ENCODE measurements around the gene KNDC1.
"Not testable (repeated sequence)": the region's sequence is repeated elsewhere in the genome, so short reads cannot be mapped to it uniquely, and the experiment has no call there.

KNDC1 gene

GRCh38 chr10:133134411-133135115 lies 25.5 kb upstream of the KNDC1 start:
- H3K4me3 ChIP-seq (ENCODE audit: low read depth in 1 of 2, low read length in 2 of 2): no peak overlapping the region
- no peaks in the 10 kb centered on the region for H3K4me1 ChIP-seq (ENCODE audit: control insufficient read depth in 1 of 2, insufficient read depth in 2 of 2, low read length in 2 of 2)
- H3K27ac ChIP-seq (ENCODE audit: low read length): no peak overlapping the region
- no peaks in the 10 kb centered on the region for H3K9me3 ChIP-seq (ENCODE audit: control insufficient read depth in 1 of 2, low read length in 2 of 2)
- no peaks in the 10 kb centered on the region for H3K36me3 ChIP-seq (ENCODE audit: control insufficient read depth in 1 of 2, insufficient read depth in 2 of 2, low read length in 2 of 2)
- H3K27me3 ChIP-seq (ENCODE audit: low read depth, low read length): no peaks in the 10 kb centered on the region

GRCh38 chr10:133135116-133135465 lies 24.9 kb upstream of the KNDC1 start:
- no peak overlapping the region for H3K27ac ChIP-seq (ENCODE audit: low read length)
- H3K27me3 ChIP-seq (ENCODE audit: low read depth, low read length): no peaks in the 10 kb centered on the region
- no peak overlapping the region for H3K4me3 ChIP-seq (ENCODE audit: low read depth in 1 of 2, low read length in 2 of 2)
- H3K9me3 ChIP-seq (ENCODE audit: control insufficient read depth in 1 of 2, low read length in 2 of 2): no peaks in the 10 kb centered on the region
- H3K4me1 ChIP-seq (ENCODE audit: control insufficient read depth in 1 of 2, insufficient read depth in 2 of 2, low read length in 2 of 2): no peaks in the 10 kb centered on the region
- no peaks in the 10 kb centered on the region for H3K36me3 ChIP-seq (ENCODE audit: control insufficient read depth in 1 of 2, insufficient read depth in 2 of 2, low read length in 2 of 2)

GRCh38 chr10:133137486-133138145 lies 22.4 kb upstream of the KNDC1 start:
- not testable (repeated sequence) for H3K4me3 ChIP-seq (ENCODE audit: low read depth in 1 of 2, low read length in 2 of 2); H3K4me1 ChIP-seq (ENCODE audit: control insufficient read depth in 1 of 2, insufficient read depth in 2 of 2, low read length in 2 of 2); H3K27me3 ChIP-seq (ENCODE audit: low read depth, low read length); H3K27ac ChIP-seq (ENCODE audit: low read length); H3K9me3 ChIP-seq (ENCODE audit: control insufficient read depth in 1 of 2, low read length in 2 of 2); H3K36me3 ChIP-seq (ENCODE audit: control insufficient read depth in 1 of 2, insufficient read depth in 2 of 2, low read length in 2 of 2)

GRCh38 chr10:133139551-133140065 lies 20.4 kb upstream of the KNDC1 start:
- Histone ChIP-seq H3K4me3 (ENCODE audit: low read depth in 1 of 2, low read length in 2 of 2) (no peak overlapping the region), H3K27ac (ENCODE audit: low read length) (no peak overlapping the region), H3K27me3 (ENCODE audit: low read depth, low read length) (no peaks in the 10 kb centered on the region), H3K36me3 (ENCODE audit: control insufficient read depth in 1 of 2, insufficient read depth in 2 of 2, low read length in 2 of 2) (no peaks in the 10 kb centered on the region), H3K4me1 (ENCODE audit: control insufficient read depth in 1 of 2, insufficient read depth in 2 of 2, low read length in 2 of 2) (peaks cover 0 to 4% of the 10 kb centered on the region in 2 donors), H3K9me3 (ENCODE audit: control insufficient read depth in 1 of 2, low read length in 2 of 2) (no peaks in the 10 kb centered on the region)

- H3K4me3 ChIP-seq (ENCODE audit: low read depth in 1 of 2, low read length in 2 of 2): no peak overlapping the region
- H3K36me3 ChIP-seq (ENCODE audit: control insufficient read depth in 1 of 2, insufficient read depth in 2 of 2, low read length in 2 of 2): no peaks in the 10 kb centered on the region
- H3K9me3 ChIP-seq (ENCODE audit: control insufficient read depth in 1 of 2, low read length in 2 of 2): no peaks in the 10 kb centered on the region
- H3K27me3 ChIP-seq (ENCODE audit: low read depth, low read length): no peaks in the 10 kb centered on the region
- no peak overlapping the region for H3K27ac ChIP-seq (ENCODE audit: low read length)
- peaks cover 0 to 4% of the 10 kb centered on the region in 2 donors for H3K4me1 ChIP-seq (ENCODE audit: control insufficient read depth in 1 of 2, insufficient read depth in 2 of 2, low read length in 2 of 2)
Measured at GRCh38 chr10:133140417-133141143, 19.4 kb upstream of the KNDC1 start.

- H3K27me3 ChIP-seq (ENCODE audit: low read depth, low read length): no peaks in the 10 kb centered on the region
- H3K36me3 ChIP-seq (ENCODE audit: control insufficient read depth in 1 of 2, insufficient read depth in 2 of 2, low read length in 2 of 2): no peaks in the 10 kb centered on the region
- H3K9me3 ChIP-seq (ENCODE audit: control insufficient read depth in 1 of 2, low read length in 2 of 2): no peaks in the 10 kb centered on the region
- H3K4me1 ChIP-seq (ENCODE audit: control insufficient read depth in 1 of 2, insufficient read depth in 2 of 2, low read length in 2 of 2): peaks cover 0 to 4% of the 10 kb centered on the region in 2 donors
- H3K27ac ChIP-seq (ENCODE audit: low read length): no peak overlapping the region
- no peak overlapping the region for H3K4me3 ChIP-seq (ENCODE audit: low read depth in 1 of 2, low read length in 2 of 2)
Measured at GRCh38 chr10:133141144-133141957, 18.7 kb upstream of the KNDC1 start.

- peaks cover 0 to 4% of the 10 kb centered on the region in 2 donors for H3K4me1 ChIP-seq (ENCODE audit: control insufficient read depth in 1 of 2, insufficient read depth in 2 of 2, low read length in 2 of 2)
- H3K9me3 ChIP-seq (ENCODE audit: control insufficient read depth in 1 of 2, low read length in 2 of 2): no peaks in the 10 kb centered on the region
- no peak overlapping the region for H3K27ac ChIP-seq (ENCODE audit: low read length)
- no peaks in the 10 kb centered on the region for H3K36me3 ChIP-seq (ENCODE audit: control insufficient read depth in 1 of 2, insufficient read depth in 2 of 2, low read length in 2 of 2)
- no peak overlapping the region for H3K4me3 ChIP-seq (ENCODE audit: low read depth in 1 of 2, low read length in 2 of 2)
- H3K27me3 ChIP-seq (ENCODE audit: low read depth, low read length): no peaks in the 10 kb centered on the region
Measured at GRCh38 chr10:133141958-133142340, 18.1 kb upstream of the KNDC1 start.

- H3K36me3 ChIP-seq (ENCODE audit: control insufficient read depth in 1 of 2, insufficient read depth in 2 of 2, low read length in 2 of 2): no peaks in the 10 kb centered on the region
- no peaks in the 10 kb centered on the region for H3K9me3 ChIP-seq (ENCODE audit: control insufficient read depth in 1 of 2, low read length in 2 of 2)
- no peak overlapping the region for H3K4me3 ChIP-seq (ENCODE audit: low read depth in 1 of 2, low read length in 2 of 2)
- H3K27me3 ChIP-seq (ENCODE audit: low read depth, low read length): no peaks in the 10 kb centered on the region
- no peak overlapping the region for H3K27ac ChIP-seq (ENCODE audit: low read length)
- peaks cover 0 to 4% of the 10 kb centered on the region in 2 donors for H3K4me1 ChIP-seq (ENCODE audit: control insufficient read depth in 1 of 2, insufficient read depth in 2 of 2, low read length in 2 of 2)
Measured at GRCh38 chr10:133142523-133143199, 17.4 kb upstream of the KNDC1 start.

GRCh38 chr10:133143200-133143533 lies 16.9 kb upstream of the KNDC1 start:
- peaks cover 0 to 4% of the 10 kb centered on the region in 2 donors for H3K4me1 ChIP-seq (ENCODE audit: control insufficient read depth in 1 of 2, insufficient read depth in 2 of 2, low read length in 2 of 2)
- H3K4me3 ChIP-seq (ENCODE audit: low read depth in 1 of 2, low read length in 2 of 2): no peak overlapping the region
- H3K36me3 ChIP-seq (ENCODE audit: control insufficient read depth in 1 of 2, insufficient read depth in 2 of 2, low read length in 2 of 2): no peaks in the 10 kb centered on the region
- no peaks in the 10 kb centered on the region for H3K27me3 ChIP-seq (ENCODE audit: low read depth, low read length)
- H3K27ac ChIP-seq (ENCODE audit: low read length): no peak overlapping the region
- H3K9me3 ChIP-seq (ENCODE audit: control insufficient read depth in 1 of 2, low read length in 2 of 2): peaks cover 0 to 4% of the 10 kb centered on the region in 2 donors

GRCh38 chr10:133143546-133143945 lies 16.5 kb upstream of the KNDC1 start:
- H3K27ac ChIP-seq (ENCODE audit: low read length): no peak overlapping the region
- peaks cover 0 to 4% of the 10 kb centered on the region in 2 donors for H3K4me1 ChIP-seq (ENCODE audit: control insufficient read depth in 1 of 2, insufficient read depth in 2 of 2, low read length in 2 of 2)
- no peaks in the 10 kb centered on the region for H3K27me3 ChIP-seq (ENCODE audit: low read depth, low read length)
- H3K4me3 ChIP-seq (ENCODE audit: low read depth in 1 of 2, low read length in 2 of 2): no peak overlapping the region
- H3K36me3 ChIP-seq (ENCODE audit: control insufficient read depth in 1 of 2, insufficient read depth in 2 of 2, low read length in 2 of 2): no peaks in the 10 kb centered on the region
- peaks cover 0 to 7% of the 10 kb centered on the region in 2 donors for H3K9me3 ChIP-seq (ENCODE audit: control insufficient read depth in 1 of 2, low read length in 2 of 2)

All from muscle layer of duodenum (tissue), 2 donors.